ENCODE results near the gene SPOCK1.

SPOCK1 gene

GRCh38 chr5:137182576-137182975, 316.6 kb downstream of the SPOCK1 start:
- POLR2A ChIA-PET: no interaction called here
- TF ChIP-seq ARNT (IDR thresholded peaks at IDR 0.05) (no peak), FOXM1 (IDR thresholded peaks at IDR 0.05; ENCODE audit: borderline replicate concordance) (no peak), TARDBP (IDR thresholded peaks at IDR 0.05) (no peak), FOXA1 (IDR thresholded peaks at IDR 0.05) (no peak), BHLHE40 (IDR thresholded peaks at IDR 0.05; ENCODE audit: borderline replicate concordance) (no peak), SP1 (IDR thresholded peaks at IDR 0.05) (no peak), LEF1 (IDR thresholded peaks at IDR 0.05; ENCODE audit: borderline replicate concordance) (no peak), CTBP1 (IDR thresholded peaks at IDR 0.05; ENCODE audit: borderline replicate concordance) (no peak), SUZ12 (IDR thresholded peaks at IDR 0.05) (no peak), PKNOX1 (IDR thresholded peaks at IDR 0.05) (no peak), L3MBTL2 (conservative IDR thresholded peaks at IDR 0.05) (no peak), ELF4 (IDR thresholded peaks at IDR 0.05) (no peak), HDGF (IDR thresholded peaks at IDR 0.05; ENCODE audit: borderline replicate concordance) (no peak), ZNF384 (IDR thresholded peaks at IDR 0.05) (no peak), FOXK2 (IDR thresholded peaks at IDR 0.05) (no peak), NFRKB (IDR thresholded peaks at IDR 0.05) (no peak)
- CTCF ChIA-PET: no interaction called here
- DNase-seq (ENCODE audit: extremely low spot score): no peak

- ChIA-PET CTCF (no interaction called here), POLR2A (no interaction called here)
Measured at GRCh38 chr5:137181667-137182066, 317.5 kb downstream of the SPOCK1 start.

GRCh38 chr5:137179203-137179602, 319.9 kb downstream of the SPOCK1 start:
- DNase-seq (ENCODE audit: extremely low spot score): no peak
- ChIA-PET POLR2A (no interaction called here), CTCF (no interaction called here)
- no peak for TF ChIP-seq LEF1 (IDR thresholded peaks at IDR 0.05; ENCODE audit: borderline replicate concordance)
- no peak for TF ChIP-seq CTBP1 (IDR thresholded peaks at IDR 0.05; ENCODE audit: borderline replicate concordance)
- TF ChIP-seq TARDBP (IDR thresholded peaks at IDR 0.05): no peak
- no peak for TF ChIP-seq FOXA1 (IDR thresholded peaks at IDR 0.05)
- TF ChIP-seq L3MBTL2 (conservative IDR thresholded peaks at IDR 0.05): no peak
- no peak for TF ChIP-seq FOXK2 (IDR thresholded peaks at IDR 0.05)
- no peak for TF ChIP-seq PKNOX1 (IDR thresholded peaks at IDR 0.05)
- TF ChIP-seq FOXM1 (IDR thresholded peaks at IDR 0.05; ENCODE audit: borderline replicate concordance): no peak
- no peak for TF ChIP-seq ELF4 (IDR thresholded peaks at IDR 0.05)
- TF ChIP-seq SUZ12 (IDR thresholded peaks at IDR 0.05): no peak
- no peak for TF ChIP-seq BHLHE40 (IDR thresholded peaks at IDR 0.05; ENCODE audit: borderline replicate concordance)
- no peak for TF ChIP-seq HDGF (IDR thresholded peaks at IDR 0.05; ENCODE audit: borderline replicate concordance)
- no peak for TF ChIP-seq ZNF384 (IDR thresholded peaks at IDR 0.05)
- TF ChIP-seq SP1 (IDR thresholded peaks at IDR 0.05): no peak
- TF ChIP-seq NFRKB (IDR thresholded peaks at IDR 0.05): no peak
- TF ChIP-seq ARNT (IDR thresholded peaks at IDR 0.05): no peak

More at GRCh38 chr5:137181667-137182066, 317.5 kb downstream of the SPOCK1 start:
- DNase-seq (ENCODE audit: extremely low spot score): no peak
- TF ChIP-seq CTBP1 (IDR thresholded peaks at IDR 0.05; ENCODE audit: borderline replicate concordance) (no peak), BHLHE40 (IDR thresholded peaks at IDR 0.05; ENCODE audit: borderline replicate concordance) (no peak), TARDBP (IDR thresholded peaks at IDR 0.05) (no peak), FOXK2 (IDR thresholded peaks at IDR 0.05) (no peak), HDGF (IDR thresholded peaks at IDR 0.05; ENCODE audit: borderline replicate concordance) (no peak), SUZ12 (IDR thresholded peaks at IDR 0.05) (no peak)

GRCh38 chr5:137176609-137177008, 322.5 kb downstream of the SPOCK1 start:
- DNase-seq (ENCODE audit: extremely low spot score): no peak
- ChIA-PET CTCF (no interaction called here), POLR2A (no interaction called here)
- TF ChIP-seq ARNT (IDR thresholded peaks at IDR 0.05) (no peak), ZNF384 (IDR thresholded peaks at IDR 0.05) (no peak), ELF4 (IDR thresholded peaks at IDR 0.05) (no peak), LEF1 (IDR thresholded peaks at IDR 0.05; ENCODE audit: borderline replicate concordance) (no peak), PKNOX1 (IDR thresholded peaks at IDR 0.05) (no peak), TARDBP (IDR thresholded peaks at IDR 0.05) (no peak), SUZ12 (IDR thresholded peaks at IDR 0.05) (no peak), FOXA1 (IDR thresholded peaks at IDR 0.05) (no peak), FOXK2 (IDR thresholded peaks at IDR 0.05) (no peak)

GRCh38 chr5:137176126-137176525, 323.0 kb downstream of the SPOCK1 start:
- POLR2A ChIA-PET: no interaction called here
- TF ChIP-seq ELF4 (IDR thresholded peaks at IDR 0.05) (no peak), SUZ12 (IDR thresholded peaks at IDR 0.05) (no peak)
- DNase-seq (ENCODE audit: extremely low spot score): no peak
- CTCF ChIA-PET: interaction anchor here (1.1 kb wide), 1 partner anchor 101 kb away, joined by 3 read pairs; no protein-coding TSS in a partner anchor

- CTCF ChIA-PET: no interaction called here
- DNase-seq (ENCODE audit: extremely low spot score): no peak
- TF ChIP-seq BHLHE40 (IDR thresholded peaks at IDR 0.05; ENCODE audit: borderline replicate concordance) (no peak), HDGF (IDR thresholded peaks at IDR 0.05; ENCODE audit: borderline replicate concordance) (no peak), SP1 (IDR thresholded peaks at IDR 0.05) (no peak), ARNT (IDR thresholded peaks at IDR 0.05) (no peak), ELF4 (IDR thresholded peaks at IDR 0.05) (no peak), SUZ12 (IDR thresholded peaks at IDR 0.05) (no peak), L3MBTL2 (conservative IDR thresholded peaks at IDR 0.05) (no peak), FOXK2 (IDR thresholded peaks at IDR 0.05) (no peak), FOXM1 (IDR thresholded peaks at IDR 0.05; ENCODE audit: borderline replicate concordance) (no peak), NFRKB (IDR thresholded peaks at IDR 0.05) (no peak), FOXA1 (IDR thresholded peaks at IDR 0.05) (no peak), CTBP1 (IDR thresholded peaks at IDR 0.05; ENCODE audit: borderline replicate concordance) (no peak)
- POLR2A ChIA-PET: no interaction called here
Measured at GRCh38 chr5:137174196-137174595, 324.9 kb downstream of the SPOCK1 start.

Data from HEK293T (cell line).